ENCODE data around the gene KRTAP1-5. TPM values are rescaled to one million over a fixed set of nuclear protein-coding genes. Genes with fewer than 3 reads are reported as not detected.
"Not testable (repeated sequence)": the region's sequence is repeated elsewhere in the genome, so short reads cannot be mapped to it uniquely, and the experiment has no call there.

Gene KRTAP1-5
- total RNA-seq, 4 donors from 2014 or later, result not detected

DNA sequence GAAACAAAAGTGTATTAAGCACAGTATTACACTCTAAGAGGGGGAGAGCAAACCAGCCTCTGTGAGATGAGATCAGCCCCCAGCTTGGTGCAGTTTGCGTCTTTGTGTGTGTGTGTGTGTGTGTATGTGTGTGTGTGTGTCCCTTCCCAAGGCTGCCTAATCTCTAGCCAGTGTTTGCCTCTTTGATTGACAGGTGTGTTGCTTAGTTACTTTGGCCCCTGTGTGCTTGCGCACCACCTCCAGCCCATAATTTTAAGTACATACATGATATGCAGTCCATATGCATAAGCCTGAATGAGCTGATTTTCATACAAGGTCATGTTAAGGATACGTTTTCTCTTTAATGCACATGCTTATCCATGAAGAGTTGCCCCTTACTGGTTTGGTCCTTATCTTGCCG lies 25.2 kb downstream of the KRTAP1-5 start:
- no peak overlapping the region for H3K27ac ChIP-seq (replicated peaks in 1 of 4)
- 85% methylated on average over 4 of the region's 4 CpGs for WGBS
- DNase-seq (ENCODE audit: extremely low spot score), result no peak
- no peak overlapping the region for H3K4me3 ChIP-seq
- H3K36me3 ChIP-seq, result no peaks in the 10 kb centered on the region
- TF ChIP-seq CTCF (IDR thresholded peaks at IDR 0.05) (no peak), POLR2AphosphoS5 (IDR thresholded peaks at IDR 0.05) (no peak)
- no peaks in the 10 kb centered on the region for H3K4me1 ChIP-seq
- intact Hi-C loops (cut with DNase I), result no loop called here
- H3K27me3 ChIP-seq, result peaks cover 0 to 12% (median 0%) of the 10 kb centered on the region in 4 donors
- H3K9me3 ChIP-seq, result no peaks in the 10 kb centered on the region

DNA sequence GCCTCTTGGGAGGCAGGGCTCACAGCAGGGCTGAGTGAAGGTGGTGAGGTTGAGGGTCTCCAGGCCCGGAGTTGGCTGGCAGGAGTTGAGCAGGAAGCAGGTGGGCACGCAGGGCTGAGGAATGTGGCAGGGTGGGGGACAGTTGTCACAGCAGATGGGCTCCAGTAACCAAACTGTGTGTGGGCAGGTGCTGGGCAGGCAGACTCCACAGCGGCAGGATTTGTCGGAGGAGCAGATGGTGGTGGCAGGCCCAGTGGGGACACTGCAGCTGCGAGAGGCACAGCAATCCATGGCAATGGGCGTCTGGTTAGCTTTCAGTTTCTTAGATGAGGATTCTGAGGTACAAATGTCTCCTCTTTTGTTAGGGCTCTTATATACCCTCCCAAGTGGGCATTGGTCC lies 27.4 kb downstream of the KRTAP1-5 start, which contains the start of gene KRTAP3-2:
Gene KRTAP3-2, minus strand, starts transcription at position 344 of the 400 bp plus-strand sequence. Its CDS starts 53 bp downstream, at position 291.
- H3K9me3 ChIP-seq; H3K4me3 ChIP-seq; H3K27ac ChIP-seq (replicated peaks in 1 of 4); H3K4me1 ChIP-seq; H3K36me3 ChIP-seq; intact Hi-C loops (cut with DNase I); DNase-seq (ENCODE audit: extremely low spot score): not testable (repeated sequence)
- peaks cover 0 to 12% (median 0%) of the 10 kb centered on the region in 4 donors for H3K27me3 ChIP-seq
- WGBS, result 90% methylated on average over 4 of the region's 6 CpGs

GRCh38 chr17:40997361-40997760 lies 29.6 kb downstream of the KRTAP1-5 start:
- Histone ChIP-seq H3K4me3 (no peak overlapping the region), H3K36me3 (no peaks in the 10 kb centered on the region), H3K9me3 (no peaks in the 10 kb centered on the region), H3K4me1 (no peaks in the 10 kb centered on the region), H3K27me3 (peaks cover 0 to 12% (median 0%) of the 10 kb centered on the region in 4 donors), H3K27ac (replicated peaks in 1 of 4) (no peak overlapping the region)
- WGBS, result 64% methylated on average over 2 of the region's 2 CpGs
- TF ChIP-seq POLR2A (IDR thresholded peaks at IDR 0.05; ENCODE audit: low read depth), result no peak
- TF ChIP-seq CTCF (IDR thresholded peaks at IDR 0.05), result no peak
- no peak for TF ChIP-seq EP300 (IDR thresholded peaks at IDR 0.05)
- TF ChIP-seq POLR2AphosphoS5 (IDR thresholded peaks at IDR 0.05), result no peak
- intact Hi-C loops (cut with DNase I), result no loop called here
- DNase-seq (ENCODE audit: extremely low spot score), result no peak

DNA sequence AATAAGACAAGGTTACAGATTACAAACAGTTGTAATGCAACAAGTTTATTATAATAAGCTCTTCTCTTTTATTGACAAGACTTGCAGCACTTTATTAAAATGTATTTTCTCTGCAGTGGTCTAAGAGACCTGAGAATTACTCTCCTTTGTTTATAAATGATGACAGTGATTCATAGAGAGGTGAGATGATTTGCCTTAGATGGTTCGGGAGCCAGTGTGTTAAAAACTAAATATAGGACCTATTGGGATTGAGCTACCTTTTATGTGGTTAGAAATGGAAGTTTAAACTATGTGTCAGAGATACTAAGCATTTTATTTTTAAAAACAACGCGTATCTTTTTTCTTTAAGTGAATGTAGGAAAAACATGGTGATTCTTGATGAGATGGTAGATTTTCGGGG lies 30.2 kb downstream of the KRTAP1-5 start:
- no peaks in the 10 kb centered on the region for H3K9me3 ChIP-seq
- no peaks in the 10 kb centered on the region for H3K4me1 ChIP-seq
- 56% methylated on average over 4 of the region's 4 CpGs for WGBS
- peaks cover 0 to 12% (median 0%) of the 10 kb centered on the region in 4 donors for H3K27me3 ChIP-seq
- intact Hi-C loops (cut with DNase I), result no loop called here
- no peak overlapping the region for H3K4me3 ChIP-seq
- H3K27ac ChIP-seq (replicated peaks in 1 of 4), result no peak overlapping the region
- DNase-seq (ENCODE audit: extremely low spot score), result no peak
- no peaks in the 10 kb centered on the region for H3K36me3 ChIP-seq
- TF ChIP-seq CTCF (IDR thresholded peaks at IDR 0.05) (no peak), EP300 (IDR thresholded peaks at IDR 0.05) (no peak), POLR2A (IDR thresholded peaks at IDR 0.05; ENCODE audit: low read depth) (no peak), POLR2AphosphoS5 (IDR thresholded peaks at IDR 0.05) (no peak)

- Histone ChIP-seq H3K4me1 (no peaks in the 10 kb centered on the region), H3K9me3 (no peaks in the 10 kb centered on the region), H3K27me3 (peaks cover 0 to 12% (median 2%) of the 10 kb centered on the region in 4 donors), H3K4me3 (no peak overlapping the region), H3K36me3 (no peaks in the 10 kb centered on the region), H3K27ac (replicated peaks in 1 of 4) (no peak overlapping the region)
- intact Hi-C loops (cut with DNase I), result no loop called here
- no peak for TF ChIP-seq POLR2AphosphoS5 (IDR thresholded peaks at IDR 0.05)
- no peak for TF ChIP-seq EP300 (IDR thresholded peaks at IDR 0.05)
- no peak for TF ChIP-seq POLR2A (IDR thresholded peaks at IDR 0.05; ENCODE audit: low read depth)
- no peak for TF ChIP-seq CTCF (IDR thresholded peaks at IDR 0.05)
- WGBS, result 82% methylated on average over 1 of the region's 1 CpG
- no peak for DNase-seq (ENCODE audit: extremely low spot score)
Observed at GRCh38 chr17:40995116-40995515, 31.9 kb downstream of the KRTAP1-5 start.
